Measurements from ENCODE around the gene PCDHB10. TPM values are rescaled to one million over a fixed set of nuclear protein-coding genes. Genes with fewer than 3 reads are reported as not detected.
"Not testable (repeated sequence)": the region's sequence is repeated elsewhere in the genome, so short reads cannot be mapped to it uniquely, and the experiment has no call there.

The PCDHB10 gene
- total and polyA plus RNA-seq, 4 donors, result 5.9 to 15.8 (median 10.5) TPM

DNA sequence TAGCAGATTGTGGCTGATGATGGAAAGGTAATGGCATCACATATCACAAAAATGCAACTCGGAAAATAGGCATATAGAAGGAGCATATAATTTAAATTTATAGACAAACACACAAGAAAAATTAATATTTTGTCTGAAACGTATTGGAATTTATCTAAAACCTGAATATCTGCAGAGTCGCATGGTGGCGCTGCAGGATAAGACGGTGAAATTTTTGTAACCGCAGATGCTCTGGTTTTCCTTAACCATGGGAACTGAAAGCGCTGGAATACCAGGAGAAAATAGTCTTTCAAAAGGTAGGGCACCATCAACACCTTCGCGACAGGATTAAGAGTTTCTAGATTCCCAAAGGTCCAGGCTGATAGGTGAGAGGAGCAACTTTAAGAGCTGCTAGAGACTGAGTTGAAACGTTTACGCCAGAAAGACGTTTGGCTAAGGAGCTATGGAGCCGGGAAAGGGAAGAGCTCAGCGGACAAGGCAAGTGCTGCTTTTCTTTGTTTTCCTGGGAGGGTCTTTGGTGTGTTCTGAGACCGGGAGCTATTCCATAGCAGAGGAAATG lies 42.0 kb downstream of the PCDHB10 start:
- peak in 2 of 6 donors; percentile 33 to 45 for DNase-seq (ENCODE audit: low read depth in 4 of 6, low spot score in 6 of 6)
- H3K9me3 ChIP-seq (ENCODE audit: control insufficient read depth, insufficient read depth, low read length), result peaks cover 14% of the 10 kb centered on the region
- no peak overlapping the region for H3K27ac ChIP-seq (ENCODE audit: low read depth, low read length)
- H3K36me3 ChIP-seq (ENCODE audit: control insufficient read depth, insufficient read depth, low read length), result no peaks in the 10 kb centered on the region
- 1% methylated on average over 14 of the region's 15 CpGs for WGBS (ENCODE audit: insufficient coverage)
- H3K4me1 ChIP-seq (ENCODE audit: control insufficient read depth, insufficient read depth, low read length), result no peaks in the 10 kb centered on the region
- no peaks in the 10 kb centered on the region for H3K27me3 ChIP-seq (ENCODE audit: control insufficient read depth, insufficient read depth, low read length)
- H3K4me3 ChIP-seq (ENCODE audit: low read depth, low read length), result no peak overlapping the region

DNA sequence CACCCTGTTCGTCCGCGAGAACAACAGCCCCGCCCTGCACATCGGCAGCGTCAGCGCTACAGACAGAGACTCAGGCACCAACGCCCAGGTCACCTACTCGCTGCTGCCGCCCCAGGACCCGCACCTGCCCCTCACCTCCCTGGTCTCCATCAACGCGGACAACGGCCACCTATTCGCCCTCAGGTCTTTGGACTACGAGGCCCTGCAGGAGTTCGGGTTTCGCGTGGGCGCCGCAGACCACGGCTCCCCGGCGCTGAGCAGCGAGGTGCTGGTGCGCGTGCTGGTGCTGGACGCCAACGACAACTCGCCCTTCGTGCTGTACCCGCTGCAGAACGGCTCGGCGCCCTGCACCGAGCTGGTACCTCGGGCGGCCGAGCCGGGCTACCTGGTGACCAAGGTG lies 43.8 kb downstream of the PCDHB10 start:
- not testable (repeated sequence) for H3K27me3 ChIP-seq (ENCODE audit: control insufficient read depth, insufficient read depth, low read length); H3K36me3 ChIP-seq (ENCODE audit: control insufficient read depth, insufficient read depth, low read length); H3K4me1 ChIP-seq (ENCODE audit: control insufficient read depth, insufficient read depth, low read length); H3K4me3 ChIP-seq (ENCODE audit: low read depth, low read length); H3K27ac ChIP-seq (ENCODE audit: low read depth, low read length); DNase-seq (ENCODE audit: low read depth in 4 of 6, low spot score in 6 of 6)
- WGBS (ENCODE audit: insufficient coverage), result 17% methylated on average over 40 of the region's 40 CpGs
- peaks cover 20% of the 10 kb centered on the region for H3K9me3 ChIP-seq (ENCODE audit: control insufficient read depth, insufficient read depth, low read length)

GRCh38 chr5:141236516-141237313 lies 44.6 kb downstream of the PCDHB10 start:
- 14% methylated on average over 29 of the region's 32 CpGs for WGBS (ENCODE audit: insufficient coverage)
- Histone ChIP-seq H3K27ac (ENCODE audit: low read depth, low read length) (no peak overlapping the region), H3K36me3 (ENCODE audit: control insufficient read depth, insufficient read depth, low read length) (peaks cover 4% of the 10 kb centered on the region), H3K4me3 (ENCODE audit: low read depth, low read length) (no peak overlapping the region), H3K27me3 (ENCODE audit: control insufficient read depth, insufficient read depth, low read length) (no peaks in the 10 kb centered on the region), H3K9me3 (ENCODE audit: control insufficient read depth, insufficient read depth, low read length) (peaks cover 23% of the 10 kb centered on the region), H3K4me1 (ENCODE audit: control insufficient read depth, insufficient read depth, low read length) (no peaks in the 10 kb centered on the region)
- no peak for DNase-seq (ENCODE audit: low read depth in 4 of 6, low spot score in 6 of 6)

DNA sequence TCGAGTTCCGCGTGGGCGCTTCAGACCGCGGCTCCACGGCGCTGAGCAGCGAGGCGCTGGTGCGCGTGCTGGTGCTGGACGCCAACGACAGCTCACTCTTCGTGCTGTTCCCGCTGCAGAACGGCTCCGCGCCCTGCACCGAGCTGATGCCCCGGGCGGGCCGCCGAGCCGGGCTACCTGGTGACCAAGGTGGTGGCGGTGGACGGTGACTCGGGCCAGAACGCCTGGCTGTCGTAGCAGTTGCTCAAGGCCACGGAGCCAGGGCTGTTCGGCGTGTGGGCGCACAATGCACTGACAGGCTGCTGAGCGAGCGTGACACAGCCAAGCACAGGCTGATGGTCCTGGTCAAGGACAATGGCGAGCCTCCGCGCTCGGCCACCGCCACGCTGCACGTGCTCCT lies 49.3 kb downstream of the PCDHB10 start:
- DNase-seq (ENCODE audit: low read depth in 4 of 6, low spot score in 6 of 6), result no peak
- Histone ChIP-seq H3K27ac (ENCODE audit: low read depth, low read length) (no peak overlapping the region), H3K4me3 (ENCODE audit: low read depth, low read length) (no peak overlapping the region), H3K4me1 (ENCODE audit: control insufficient read depth, insufficient read depth, low read length) (peaks cover 3% of the 10 kb centered on the region), H3K9me3 (ENCODE audit: control insufficient read depth, insufficient read depth, low read length) (peaks cover 27% of the 10 kb centered on the region), H3K27me3 (ENCODE audit: control insufficient read depth, insufficient read depth, low read length) (no peaks in the 10 kb centered on the region), H3K36me3 (ENCODE audit: control insufficient read depth, insufficient read depth, low read length) (peaks cover 7% of the 10 kb centered on the region)
- WGBS (ENCODE audit: insufficient coverage), result 17% methylated on average over 43 of the region's 43 CpGs

Other genes with a start within 250 kb of the PCDHB10 start
Only the 30 nearest of the 37 such genes appear.
- under 1 TPM; 0.06 to 0.20 TPM for gene PCDHB1, start 141.0 kb upstream of the PCDHB10 start, total RNA-seq
- gene PCDHB1, start 141.0 kb upstream of the PCDHB10 start, polyA plus RNA-seq (ENCODE audit: insufficient read length in 2 of 2), result under 1 TPM; 0.05 to 0.11 TPM
- gene PCDHB2, start 97.7 kb upstream of the PCDHB10 start, total RNA-seq, result 1 to 10 TPM; 5.2 to 5.8 TPM
- gene PCDHB2, start 97.7 kb upstream of the PCDHB10 start, polyA plus RNA-seq (ENCODE audit: insufficient read length in 2 of 2), result 10 to 100 TPM; 10.3 to 10.8 TPM
- gene PCDHB3, start 91.9 kb upstream of the PCDHB10 start, total RNA-seq, result 1 to 10 TPM; 2.7 to 5.5 TPM
- gene PCDHB3, start 91.9 kb upstream of the PCDHB10 start, polyA plus RNA-seq (ENCODE audit: insufficient read length in 2 of 2), result 1 to 10 TPM; 2.8 to 4.5 TPM
- gene PCDHB4, start 70.5 kb upstream of the PCDHB10 start, total RNA-seq, result 1 to 10 TPM; 3.2 to 4.1 TPM
- 1 to 10 TPM; 5.4 to 6.3 TPM for gene PCDHB4, start 70.5 kb upstream of the PCDHB10 start, polyA plus RNA-seq (ENCODE audit: insufficient read length in 2 of 2)
- gene PCDHB5, start 57.1 kb upstream of the PCDHB10 start, total RNA-seq, result 10 to 100 TPM in 1 of 2 donors, 1 to 10 TPM in 1; 8.0 to 10.6 TPM
- gene PCDHB5, start 57.1 kb upstream of the PCDHB10 start, polyA plus RNA-seq (ENCODE audit: insufficient read length in 2 of 2), result 1 to 10 TPM; 5.9 to 6.6 TPM
- 1 to 10 TPM; 1.9 to 2.7 TPM for gene PCDHB6, start 42.3 kb upstream of the PCDHB10 start, total RNA-seq
- gene PCDHB6, start 42.3 kb upstream of the PCDHB10 start, polyA plus RNA-seq (ENCODE audit: insufficient read length in 2 of 2), result 1 to 10 TPM; 5.4 to 5.5 TPM
- 1 to 10 TPM; 4.6 to 5.2 TPM for gene PCDHB7, start 19.7 kb upstream of the PCDHB10 start, total RNA-seq
- 1 to 10 TPM; 5.2 to 5.5 TPM for gene PCDHB7, start 19.7 kb upstream of the PCDHB10 start, polyA plus RNA-seq (ENCODE audit: insufficient read length in 2 of 2)
- 1 to 10 TPM; 1.7 to 1.9 TPM for gene PCDHB8, start 14.6 kb upstream of the PCDHB10 start, total RNA-seq
- gene PCDHB8, start 14.6 kb upstream of the PCDHB10 start, polyA plus RNA-seq (ENCODE audit: insufficient read length in 2 of 2), result 1 to 10 TPM; 2.2 to 3.0 TPM
- 1 to 10 TPM; 3.9 to 4.7 TPM for gene PCDHB16, start 10.0 kb upstream of the PCDHB10 start, total RNA-seq
- 1 to 10 TPM; 4.9 to 6.5 TPM for gene PCDHB16, start 10.0 kb upstream of the PCDHB10 start, polyA plus RNA-seq (ENCODE audit: insufficient read length in 2 of 2)
- 1 to 10 TPM; 2.9 to 3.5 TPM for gene PCDHB9, start 5.2 kb upstream of the PCDHB10 start, total RNA-seq
- 1 to 10 TPM; 7.0 to 8.5 TPM for gene PCDHB9, start 5.2 kb upstream of the PCDHB10 start, polyA plus RNA-seq (ENCODE audit: insufficient read length in 2 of 2)
- gene PCDHB11, start 7.3 kb downstream of the PCDHB10 start, total RNA-seq, result 1 to 10 TPM; 7.6 to 9.7 TPM
- gene PCDHB11, start 7.3 kb downstream of the PCDHB10 start, polyA plus RNA-seq (ENCODE audit: insufficient read length in 2 of 2), result 1 to 10 TPM; 3.8 to 3.9 TPM
- gene PCDHB12, start 16.4 kb downstream of the PCDHB10 start, total RNA-seq, result 10 to 100 TPM in 1 of 2 donors, 1 to 10 TPM in 1; 5.3 to 10.7 TPM
- gene PCDHB12, start 16.4 kb downstream of the PCDHB10 start, polyA plus RNA-seq (ENCODE audit: insufficient read length in 2 of 2), result 1 to 10 TPM; 3.3 to 4.9 TPM
- gene PCDHB13, start 21.6 kb downstream of the PCDHB10 start, total RNA-seq, result 1 to 10 TPM; 4.5 to 8.7 TPM
- gene PCDHB13, start 21.6 kb downstream of the PCDHB10 start, polyA plus RNA-seq (ENCODE audit: insufficient read length in 2 of 2), result 1 to 10 TPM; 3.8 to 5.0 TPM
- gene PCDHB14, start 31.0 kb downstream of the PCDHB10 start, total RNA-seq, result 10 to 100 TPM; 10.4 to 11.9 TPM
- gene PCDHB14, start 31.0 kb downstream of the PCDHB10 start, polyA plus RNA-seq (ENCODE audit: insufficient read length in 2 of 2), result 10 to 100 TPM; 15.4 to 17.4 TPM
- 10 to 100 TPM; 10.4 to 15.2 TPM for gene PCDHB15, start 53.0 kb downstream of the PCDHB10 start, total RNA-seq
- 10 to 100 TPM; 12.3 to 21.1 TPM for gene PCDHB15, start 53.0 kb downstream of the PCDHB10 start, polyA plus RNA-seq (ENCODE audit: insufficient read length in 2 of 2)
- under 1 TPM in 1 of 2 donors, not detected in 1; 0.39 TPM for gene SLC25A2, start 111.7 kb downstream of the PCDHB10 start, total RNA-seq
- gene SLC25A2, start 111.7 kb downstream of the PCDHB10 start, polyA plus RNA-seq (ENCODE audit: insufficient read length in 2 of 2), result under 1 TPM in 1 of 2 donors, not detected in 1; 0.15 TPM
- 100 to 1,000 TPM in 1 of 2 donors, 10 to 100 TPM in 1; 98.2 to 111 TPM for gene TAF7, start 128.4 kb downstream of the PCDHB10 start, total RNA-seq
- gene TAF7, start 128.4 kb downstream of the PCDHB10 start, polyA plus RNA-seq (ENCODE audit: insufficient read length in 2 of 2), result 100 to 1,000 TPM in 1 of 2 donors, 10 to 100 TPM in 1; 90.1 to 101 TPM
- gene PCDHGA1, start 138.2 kb downstream of the PCDHB10 start, total RNA-seq, result 1 to 10 TPM; 1.4 to 3.0 TPM
- gene PCDHGA1, start 138.2 kb downstream of the PCDHB10 start, polyA plus RNA-seq (ENCODE audit: insufficient read length in 2 of 2), result 1 to 10 TPM; 2.5 to 3.8 TPM
- gene PCDHGA2, start 146.4 kb downstream of the PCDHB10 start, total RNA-seq, result 10 to 100 TPM in 1 of 2 donors, 1 to 10 TPM in 1; 8.9 to 10.4 TPM
- 10 to 100 TPM; 14.0 to 17.7 TPM for gene PCDHGA2, start 146.4 kb downstream of the PCDHB10 start, polyA plus RNA-seq (ENCODE audit: insufficient read length in 2 of 2)
- 10 to 100 TPM in 1 of 2 donors, 1 to 10 TPM in 1; 9.2 to 10.5 TPM for gene PCDHGA3, start 151.5 kb downstream of the PCDHB10 start, total RNA-seq
- gene PCDHGA3, start 151.5 kb downstream of the PCDHB10 start, polyA plus RNA-seq (ENCODE audit: insufficient read length in 2 of 2), result 10 to 100 TPM; 12.3 to 19.2 TPM
- gene PCDHGB1, start 157.7 kb downstream of the PCDHB10 start, total RNA-seq, result 1 to 10 TPM; 6.4 to 8.6 TPM
- gene PCDHGB1, start 157.7 kb downstream of the PCDHB10 start, polyA plus RNA-seq (ENCODE audit: insufficient read length in 2 of 2), result 1 to 10 TPM; 9.8 to 9.9 TPM
- gene PCDHGA4, start 162.7 kb downstream of the PCDHB10 start, total RNA-seq, result 1 to 10 TPM; 7.5 to 8.2 TPM
- gene PCDHGA4, start 162.7 kb downstream of the PCDHB10 start, polyA plus RNA-seq (ENCODE audit: insufficient read length in 2 of 2), result 1 to 10 TPM; 9.5 to 9.9 TPM
- 1 to 10 TPM; 6.3 to 6.7 TPM for gene PCDHGB2, start 167.6 kb downstream of the PCDHB10 start, total RNA-seq
- 10 to 100 TPM in 1 of 2 donors, 1 to 10 TPM in 1; 9.0 to 14.0 TPM for gene PCDHGB2, start 167.6 kb downstream of the PCDHB10 start, polyA plus RNA-seq (ENCODE audit: insufficient read length in 2 of 2)
- 1 to 10 TPM; 7.9 to 8.8 TPM for gene PCDHGA5, start 171.8 kb downstream of the PCDHB10 start, total RNA-seq
- 10 to 100 TPM; 14.0 to 15.5 TPM for gene PCDHGA5, start 171.8 kb downstream of the PCDHB10 start, polyA plus RNA-seq (ENCODE audit: insufficient read length in 2 of 2)
- gene PCDHGB3, start 177.9 kb downstream of the PCDHB10 start, total RNA-seq, result 1 to 10 TPM; 6.0 to 8.3 TPM
- gene PCDHGB3, start 177.9 kb downstream of the PCDHB10 start, polyA plus RNA-seq (ENCODE audit: insufficient read length in 2 of 2), result 1 to 10 TPM; 7.1 to 8.4 TPM
- 10 to 100 TPM in 1 of 2 donors, 1 to 10 TPM in 1; 8.5 to 12.3 TPM for gene PCDHGA6, start 181.5 kb downstream of the PCDHB10 start, total RNA-seq
- 10 to 100 TPM; 18.4 to 19.2 TPM for gene PCDHGA6, start 181.5 kb downstream of the PCDHB10 start, polyA plus RNA-seq (ENCODE audit: insufficient read length in 2 of 2)
- gene PCDHGA7, start 190.4 kb downstream of the PCDHB10 start, total RNA-seq, result 1 to 10 TPM; 6.1 to 6.6 TPM
- gene PCDHGA7, start 190.4 kb downstream of the PCDHB10 start, polyA plus RNA-seq (ENCODE audit: insufficient read length in 2 of 2), result 1 to 10 TPM; 5.2 to 6.7 TPM
- gene PCDHGB4, start 195.3 kb downstream of the PCDHB10 start, total RNA-seq, result 10 to 100 TPM; 12.5 to 14.9 TPM
- 10 to 100 TPM; 10.3 to 16.0 TPM for gene PCDHGB4, start 195.3 kb downstream of the PCDHB10 start, polyA plus RNA-seq (ENCODE audit: insufficient read length in 2 of 2)
- 1 to 10 TPM; 4.6 to 5.6 TPM for gene PCDHGA8, start 200.3 kb downstream of the PCDHB10 start, total RNA-seq
- 1 to 10 TPM; 1.9 to 2.1 TPM for gene PCDHGA8, start 200.3 kb downstream of the PCDHB10 start, polyA plus RNA-seq (ENCODE audit: insufficient read length in 2 of 2)
- 10 to 100 TPM; 17.5 to 21.5 TPM for gene PCDHGB5, start 205.6 kb downstream of the PCDHB10 start, total RNA-seq
- 10 to 100 TPM; 22.7 to 33.5 TPM for gene PCDHGB5, start 205.6 kb downstream of the PCDHB10 start, polyA plus RNA-seq (ENCODE audit: insufficient read length in 2 of 2)